Measurements from ENCODE around the gene DCAF5.
A peak's percentile ranks its signal among the peaks of the same experiment; 100 is the strongest.
"Not testable (repeated sequence)": the region's sequence is repeated elsewhere in the genome, so short reads cannot be mapped to it uniquely, and the experiment has no call there.

The DCAF5 gene, protein sequence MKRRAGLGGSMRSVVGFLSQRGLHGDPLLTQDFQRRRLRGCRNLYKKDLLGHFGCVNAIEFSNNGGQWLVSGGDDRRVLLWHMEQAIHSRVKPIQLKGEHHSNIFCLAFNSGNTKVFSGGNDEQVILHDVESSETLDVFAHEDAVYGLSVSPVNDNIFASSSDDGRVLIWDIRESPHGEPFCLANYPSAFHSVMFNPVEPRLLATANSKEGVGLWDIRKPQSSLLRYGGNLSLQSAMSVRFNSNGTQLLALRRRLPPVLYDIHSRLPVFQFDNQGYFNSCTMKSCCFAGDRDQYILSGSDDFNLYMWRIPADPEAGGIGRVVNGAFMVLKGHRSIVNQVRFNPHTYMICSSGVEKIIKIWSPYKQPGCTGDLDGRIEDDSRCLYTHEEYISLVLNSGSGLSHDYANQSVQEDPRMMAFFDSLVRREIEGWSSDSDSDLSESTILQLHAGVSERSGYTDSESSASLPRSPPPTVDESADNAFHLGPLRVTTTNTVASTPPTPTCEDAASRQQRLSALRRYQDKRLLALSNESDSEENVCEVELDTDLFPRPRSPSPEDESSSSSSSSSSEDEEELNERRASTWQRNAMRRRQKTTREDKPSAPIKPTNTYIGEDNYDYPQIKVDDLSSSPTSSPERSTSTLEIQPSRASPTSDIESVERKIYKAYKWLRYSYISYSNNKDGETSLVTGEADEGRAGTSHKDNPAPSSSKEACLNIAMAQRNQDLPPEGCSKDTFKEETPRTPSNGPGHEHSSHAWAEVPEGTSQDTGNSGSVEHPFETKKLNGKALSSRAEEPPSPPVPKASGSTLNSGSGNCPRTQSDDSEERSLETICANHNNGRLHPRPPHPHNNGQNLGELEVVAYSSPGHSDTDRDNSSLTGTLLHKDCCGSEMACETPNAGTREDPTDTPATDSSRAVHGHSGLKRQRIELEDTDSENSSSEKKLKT

DNA sequence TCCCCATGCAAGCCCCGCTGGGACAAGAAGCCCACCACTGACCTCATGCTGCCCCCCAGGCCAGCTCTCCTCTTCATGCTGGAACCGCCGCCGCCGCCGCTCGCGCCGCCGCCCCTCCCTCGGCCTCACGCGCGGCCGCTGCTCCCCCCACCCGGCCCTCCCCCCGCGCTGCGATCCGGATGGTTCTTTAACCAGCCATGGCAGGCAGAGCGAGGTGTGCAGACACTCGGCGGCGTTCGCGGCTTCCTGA, at the start of gene DCAF5:
Gene DCAF5 (minus strand): TSS at position 218 of the 250 bp plus-strand sequence. CDS start 141 bp downstream, at position 77.
- no peak for DNase-seq

DNA sequence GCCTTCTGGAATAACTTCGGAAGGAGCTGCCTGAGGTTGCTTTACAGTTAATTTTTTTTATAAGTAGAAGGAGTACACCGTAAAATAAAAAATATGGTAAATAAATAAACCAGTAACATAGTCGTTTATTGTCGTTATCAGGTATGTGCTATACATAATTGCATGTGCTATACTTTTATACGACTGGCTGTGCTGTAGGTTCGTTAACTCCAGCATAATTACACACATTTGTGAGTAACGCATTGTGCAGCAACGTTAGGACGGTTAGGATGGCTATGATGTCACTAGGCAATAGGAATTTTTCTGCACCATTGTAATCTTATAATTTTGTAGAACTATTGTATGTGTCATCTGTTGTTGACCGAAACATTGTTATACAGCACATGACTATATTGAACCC, 46.9 kb upstream of the DCAF5 start:
- DNase-seq, result no peak

DNA sequence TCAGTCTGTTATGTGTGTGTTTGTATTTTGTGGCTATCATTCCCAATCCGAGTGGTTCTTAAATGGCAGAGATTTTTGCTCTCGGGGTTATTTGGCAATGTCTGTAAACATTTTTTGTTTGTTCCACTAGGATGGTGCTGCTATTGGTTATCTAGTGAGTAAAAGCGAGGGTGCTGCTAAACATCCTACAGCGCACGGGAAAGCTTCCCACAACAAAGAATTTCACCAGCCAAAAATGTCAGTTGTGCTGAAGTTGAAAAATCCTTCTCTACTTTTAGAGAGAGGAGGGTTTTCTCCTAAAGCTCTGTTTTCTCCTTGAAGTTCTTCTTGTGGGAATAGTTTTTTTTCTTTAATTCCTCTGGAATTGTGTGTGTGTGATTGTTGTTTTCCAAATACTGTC, 40.8 kb upstream of the DCAF5 start:
- no peak for DNase-seq

DNA sequence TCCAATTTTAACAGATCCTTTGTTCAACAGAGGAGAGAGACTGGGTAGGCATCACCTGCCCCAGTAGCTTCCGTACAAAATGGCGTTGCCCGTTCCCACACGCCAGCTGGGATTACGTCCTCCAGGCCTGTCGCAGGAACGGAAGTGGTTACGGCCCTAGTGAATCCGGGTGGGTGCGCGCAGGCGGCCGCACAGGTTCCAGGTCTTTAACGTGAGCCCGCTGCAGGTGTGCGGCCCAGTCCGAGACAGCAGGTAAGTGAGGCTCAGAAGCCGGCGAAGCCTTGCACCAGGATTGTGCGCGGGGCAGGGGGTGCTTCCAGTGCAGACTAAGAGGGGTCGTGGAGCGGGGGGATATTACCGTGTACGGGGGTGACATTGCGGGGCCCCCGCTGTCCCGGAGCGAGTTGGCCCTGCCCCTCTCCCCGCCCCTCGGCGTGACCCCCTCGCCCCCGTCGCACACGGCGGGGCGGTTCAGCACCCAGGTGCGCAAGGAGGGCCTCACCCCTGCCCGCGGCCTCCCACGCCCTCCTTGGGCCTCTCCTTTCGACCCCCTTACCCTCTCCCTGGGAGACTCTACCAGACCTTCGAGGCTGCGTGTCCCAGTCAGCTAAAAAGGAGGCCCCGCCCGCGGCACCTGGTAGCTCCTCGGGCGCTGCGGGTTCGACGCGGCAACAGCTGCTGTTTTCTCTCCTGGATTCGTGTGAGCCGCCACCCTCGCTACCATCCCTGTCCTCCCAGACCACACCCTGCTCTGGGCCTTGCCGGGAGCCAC, 38.6 kb upstream of the DCAF5 start, which contains the start of gene EXD2:
Gene EXD2 (plus strand): TSS at position 159 of the 772 bp plus-strand sequence. CDS start 17,973 bp downstream, outside the sequence.
- DNase-seq, result peak; percentile 70

DNA sequence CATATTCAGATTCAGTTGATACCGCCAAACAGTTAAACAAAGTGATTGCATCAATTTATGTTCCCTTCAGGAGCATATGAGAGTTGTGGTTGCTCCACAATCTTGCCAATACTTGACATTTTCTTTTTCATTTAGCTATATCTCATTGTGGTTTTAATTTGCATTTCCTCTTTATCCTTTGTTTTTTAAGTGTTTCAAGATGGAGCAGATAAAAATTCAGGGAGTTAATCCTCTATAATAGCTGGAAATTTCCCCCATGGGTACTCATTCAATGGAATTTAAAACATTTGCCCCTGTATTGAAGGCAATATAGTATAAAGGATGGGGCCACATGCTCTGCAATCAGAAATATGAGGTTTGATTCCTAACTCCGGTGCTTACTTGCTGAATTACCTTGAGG, 37.3 kb upstream of the DCAF5 start:
- DNase-seq, result peak; percentile 26

DNA sequence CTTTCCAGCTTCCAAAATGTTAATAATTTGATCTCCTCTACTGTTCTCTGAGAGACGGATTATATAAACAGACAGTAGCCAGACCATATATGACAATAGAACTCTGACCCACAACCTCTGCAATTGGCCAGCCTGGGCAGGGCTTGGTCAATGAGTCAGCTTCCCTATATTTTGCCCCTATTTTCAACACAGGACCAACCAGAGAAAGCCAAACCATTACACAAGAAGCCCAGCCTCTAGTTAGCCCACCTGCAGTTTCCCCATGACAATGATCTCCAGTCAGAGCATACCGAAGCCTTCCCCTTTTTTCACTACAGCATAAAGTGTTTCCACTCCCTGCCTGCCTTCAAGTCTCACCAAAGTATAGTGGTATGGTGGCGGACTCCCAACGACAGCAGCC, 30.8 kb upstream of the DCAF5 start:
- peak; percentile 96 for DNase-seq

DNA sequence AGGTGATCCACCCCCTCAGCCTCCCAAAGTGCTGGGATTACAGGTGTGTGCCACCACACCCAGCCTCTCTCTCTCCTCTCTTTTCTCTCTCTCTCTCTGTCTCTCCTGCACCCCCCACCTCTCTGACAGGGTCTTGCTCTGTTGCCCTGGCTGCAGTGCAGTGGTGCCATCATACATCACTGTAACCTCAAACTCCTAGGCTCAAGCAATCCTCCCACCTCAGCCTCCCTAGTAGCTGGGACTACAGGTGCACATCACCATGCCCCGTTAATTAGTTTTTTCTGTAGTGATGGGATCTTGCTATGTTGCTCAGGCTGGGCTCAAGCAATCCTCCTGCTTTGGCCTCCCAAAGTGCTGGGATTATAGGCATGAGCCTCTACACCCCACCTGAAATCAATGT, 29.7 kb upstream of the DCAF5 start:
- DNase-seq, result not testable (repeated sequence)

DNA sequence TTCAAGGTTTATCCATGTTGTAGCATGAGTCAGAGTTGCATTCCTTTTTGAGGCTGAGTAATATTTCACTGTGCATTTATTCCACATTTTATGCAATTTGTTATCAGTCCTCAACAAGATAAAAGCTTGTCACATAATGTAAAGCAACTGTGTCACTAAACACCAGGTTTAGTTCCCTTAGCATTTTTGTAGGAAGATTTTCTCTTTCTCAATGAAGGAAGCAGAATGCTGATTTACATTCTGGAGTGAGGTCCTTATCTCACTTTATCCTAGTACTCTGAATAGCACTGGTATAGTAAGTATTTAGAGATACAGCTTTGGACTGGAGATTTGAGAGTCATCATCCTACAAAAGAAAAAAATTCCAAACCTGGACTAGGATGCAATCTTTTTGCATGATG, 28.6 kb upstream of the DCAF5 start:
- no peak for DNase-seq

DNA sequence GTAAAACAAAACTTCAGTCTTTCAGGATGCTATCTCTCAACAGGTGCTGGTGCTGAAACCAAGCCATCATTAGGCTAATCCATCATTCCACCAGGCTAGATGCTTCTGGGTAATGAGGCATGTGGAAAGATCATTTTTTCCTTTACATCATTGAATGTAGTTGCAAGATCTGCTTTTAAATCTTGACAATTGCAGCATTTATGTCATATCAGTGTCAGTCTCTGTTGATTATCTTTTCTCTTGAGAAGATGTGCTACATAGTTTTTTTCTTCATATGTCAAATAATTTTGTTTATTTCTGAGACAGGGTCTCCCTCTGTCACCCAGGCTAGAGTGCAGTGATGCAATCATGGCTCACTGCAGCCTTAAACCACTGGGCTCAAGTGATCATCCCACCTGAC, 22.2 kb upstream of the DCAF5 start:
- no peak for DNase-seq

DNA sequence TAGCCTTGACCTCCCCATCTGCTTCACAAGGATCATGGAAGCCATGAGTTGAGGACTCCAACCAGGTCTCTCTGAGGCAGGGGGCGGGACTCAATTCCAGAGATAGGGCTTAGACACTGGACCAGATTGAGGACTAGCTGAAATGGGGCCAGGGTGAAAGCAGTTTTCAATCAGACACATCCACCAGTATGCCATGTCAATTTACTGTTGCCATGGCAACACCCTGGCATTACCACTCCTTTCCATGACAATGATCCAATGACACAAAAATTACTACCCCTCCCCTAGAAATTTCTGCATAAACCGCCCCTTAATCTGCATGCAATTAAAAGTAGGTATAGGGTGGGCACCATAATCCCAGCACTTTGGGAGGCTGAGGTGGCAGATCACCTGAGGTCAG, 18.6 kb upstream of the DCAF5 start:
- DNase-seq, result no peak

DNA sequence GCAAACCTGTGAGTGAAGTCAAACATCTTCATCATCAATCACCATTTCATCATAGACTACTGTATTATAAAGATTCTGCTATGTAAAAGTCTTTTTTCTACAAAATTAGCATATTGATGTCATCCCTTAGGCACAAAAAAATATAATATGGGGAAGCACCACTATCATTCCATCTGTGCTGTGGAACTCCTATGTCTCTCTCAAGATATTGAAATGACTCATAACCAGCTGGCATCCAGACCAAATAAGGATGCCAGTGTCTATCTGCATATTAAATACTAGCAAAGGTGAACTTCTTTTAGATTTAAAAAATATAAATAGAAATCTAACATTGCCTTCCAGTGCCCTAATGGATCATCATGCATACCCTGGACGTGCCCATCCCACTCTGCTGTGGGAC, 17.9 kb upstream of the DCAF5 start:
- DNase-seq, result no peak

DNA sequence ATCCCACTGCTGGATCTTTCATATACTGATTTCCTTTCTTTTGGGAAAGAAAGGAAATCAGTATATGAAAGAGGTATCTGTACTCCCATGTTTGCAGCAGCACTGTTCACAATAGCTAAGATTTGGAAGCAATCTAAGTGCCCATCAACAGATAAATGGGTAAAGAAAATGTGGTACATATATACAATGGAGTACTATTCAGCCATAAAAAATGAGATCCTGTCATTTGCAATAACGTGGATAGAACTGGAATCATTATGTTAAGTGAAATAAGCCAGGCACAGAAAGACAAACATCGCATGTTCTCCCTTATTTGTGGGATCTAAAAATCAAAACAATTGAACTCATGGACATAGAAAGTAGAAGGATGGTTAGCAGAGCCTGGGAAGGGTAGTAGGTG, 12.9 kb upstream of the DCAF5 start:
- not testable (repeated sequence) for DNase-seq

DNA sequence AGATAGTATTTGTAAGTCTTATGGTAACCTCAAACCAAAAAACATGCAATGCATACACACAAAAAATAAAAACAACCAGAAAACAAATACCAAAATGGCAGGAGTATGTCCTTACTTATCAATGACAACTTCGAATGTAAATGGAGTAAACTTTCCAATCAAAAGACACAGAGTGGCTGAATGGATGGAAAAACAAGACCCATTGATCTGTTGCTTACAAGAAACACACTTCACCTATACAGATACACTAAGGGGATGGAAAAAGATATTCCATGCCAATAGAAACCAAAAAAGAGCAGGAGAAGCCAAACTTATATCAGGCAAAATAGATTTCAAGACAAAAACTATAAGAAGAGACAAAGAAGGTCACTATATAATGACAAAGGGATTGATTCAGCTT, 8.7 kb upstream of the DCAF5 start:
- no peak for DNase-seq

DNA sequence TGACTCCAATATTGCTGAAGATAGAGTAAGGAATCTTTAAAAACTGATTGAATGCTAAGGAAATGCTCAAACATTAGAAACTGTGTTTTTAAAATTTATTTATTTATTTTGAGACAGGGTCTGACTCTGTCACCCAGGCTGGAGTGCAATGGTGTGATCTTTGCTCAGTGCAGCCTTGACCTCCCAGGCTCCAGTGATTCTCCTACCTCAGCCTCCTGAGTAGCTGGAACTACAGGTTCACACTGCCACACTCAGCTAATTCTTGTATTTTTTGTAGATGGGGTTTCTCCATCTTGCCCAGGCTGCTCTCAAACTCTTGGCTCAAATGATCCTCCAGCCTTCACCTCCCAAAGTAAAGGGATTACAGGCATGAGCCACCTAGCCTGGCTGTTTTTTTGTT, 3.3 kb upstream of the DCAF5 start:
- no peak for DNase-seq

DNA sequence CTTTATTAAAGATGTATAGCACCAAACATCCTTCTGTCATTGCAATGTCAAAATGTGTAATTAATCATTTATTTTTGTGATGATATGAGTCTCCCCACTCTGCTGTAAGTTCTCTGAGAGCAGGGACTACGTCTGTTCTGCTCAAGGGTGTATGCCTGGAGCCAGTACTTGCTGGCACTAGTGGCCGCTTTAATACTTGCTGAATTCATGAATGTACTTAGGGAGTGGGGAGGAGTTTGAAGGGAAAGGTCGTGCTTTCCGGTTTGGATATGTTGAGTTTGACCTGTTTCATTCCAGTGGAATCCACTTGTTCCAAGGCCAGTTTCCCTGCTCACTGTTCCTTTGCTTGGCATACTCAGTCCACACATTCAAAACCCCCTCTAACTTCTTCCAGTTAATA, 1.9 kb upstream of the DCAF5 start:
- DNase-seq, result no peak

DNA sequence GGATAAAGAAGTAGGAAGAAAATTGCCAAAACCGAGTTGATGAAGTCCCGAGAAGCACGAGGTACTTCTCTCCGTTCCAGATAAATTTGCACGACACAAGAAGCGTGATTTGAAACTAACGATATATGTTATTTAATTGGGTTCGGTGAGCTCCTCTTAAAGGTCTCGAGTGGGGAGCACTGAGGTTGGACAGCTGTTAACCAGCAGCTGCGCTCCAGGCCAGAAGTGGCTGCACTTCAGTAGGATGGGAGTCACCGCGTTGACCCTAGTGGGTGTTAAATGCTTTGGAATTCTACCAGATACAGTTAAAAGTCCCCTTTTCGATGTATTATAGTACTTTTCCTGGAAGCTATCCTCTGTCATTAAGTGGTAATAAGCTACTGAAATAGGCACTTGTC, 953 bp upstream of the DCAF5 start:
- DNase-seq, result peak; percentile 14

DNA sequence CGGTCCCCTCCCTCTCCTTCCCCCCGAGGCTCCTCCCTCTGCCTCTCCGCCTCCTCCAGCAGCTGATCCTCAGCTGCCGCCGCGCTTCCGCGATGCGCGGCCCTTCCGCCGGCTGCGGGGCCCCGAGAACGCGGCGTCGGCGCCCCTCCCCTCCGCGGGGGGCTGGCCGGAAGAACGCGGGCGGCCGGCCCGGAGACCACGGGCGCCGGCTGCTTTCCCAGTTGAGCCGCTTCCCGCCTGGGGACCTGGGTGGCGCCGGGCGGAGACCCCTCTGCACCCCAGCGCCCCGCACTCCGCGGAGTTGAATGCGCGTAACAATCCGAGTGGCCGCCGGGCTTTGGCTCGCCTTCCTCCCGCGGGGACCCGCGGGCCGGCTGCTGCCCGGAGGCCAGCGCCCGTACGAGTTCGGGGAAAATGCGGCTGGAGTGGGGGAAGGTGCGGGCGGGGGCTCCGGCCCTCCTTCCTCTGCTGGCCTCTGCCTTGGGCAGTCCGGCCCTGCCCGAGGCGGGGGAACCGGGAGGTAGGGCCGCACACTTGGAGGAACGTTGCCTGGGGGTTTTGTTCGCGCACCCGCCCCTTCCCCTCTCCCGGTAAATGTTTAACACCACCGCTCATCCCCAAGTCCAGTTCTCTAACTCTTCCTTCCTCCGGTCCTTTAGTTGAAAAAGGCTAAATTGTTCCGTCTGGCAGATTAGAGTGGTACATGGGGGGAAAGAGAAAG, 393 bp upstream of the DCAF5 start:
- peak; percentile 88 for DNase-seq

DNA sequence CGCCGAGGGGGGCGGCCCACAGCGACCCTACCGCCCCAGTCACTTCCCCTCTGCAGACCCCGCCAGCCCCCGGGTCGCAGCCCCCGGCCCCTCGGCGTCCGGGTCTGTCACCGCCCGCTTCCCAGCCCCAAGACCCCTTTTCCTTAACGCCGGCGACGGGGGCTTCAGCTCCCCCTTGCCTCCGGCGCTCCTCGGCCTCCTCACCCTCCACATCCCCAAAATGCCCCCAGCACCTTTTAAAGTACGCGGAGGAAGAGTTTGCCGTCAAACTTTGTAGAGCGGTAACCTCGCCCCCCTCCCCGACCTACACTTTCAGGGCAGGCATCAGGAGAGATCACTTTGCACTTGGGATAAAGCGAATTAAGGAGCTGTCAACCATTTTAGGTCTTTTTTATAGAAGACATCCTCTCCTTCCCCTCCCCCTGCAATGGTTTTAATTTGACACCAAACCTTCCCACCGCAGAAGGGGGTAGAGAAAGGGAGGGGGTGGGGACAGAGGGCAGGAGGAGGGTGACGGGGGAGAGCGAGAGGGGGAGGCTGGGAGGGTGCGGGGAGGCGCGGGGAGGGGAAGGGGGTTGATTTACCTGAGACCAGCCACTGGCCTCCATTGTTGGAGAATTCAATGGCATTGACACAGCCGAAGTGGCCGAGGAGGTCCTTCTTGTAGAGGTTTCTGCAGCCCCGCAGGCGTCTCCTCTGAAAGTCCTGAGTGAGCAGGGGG, 578 bp downstream of the DCAF5 start:
- no peak for DNase-seq

DNA sequence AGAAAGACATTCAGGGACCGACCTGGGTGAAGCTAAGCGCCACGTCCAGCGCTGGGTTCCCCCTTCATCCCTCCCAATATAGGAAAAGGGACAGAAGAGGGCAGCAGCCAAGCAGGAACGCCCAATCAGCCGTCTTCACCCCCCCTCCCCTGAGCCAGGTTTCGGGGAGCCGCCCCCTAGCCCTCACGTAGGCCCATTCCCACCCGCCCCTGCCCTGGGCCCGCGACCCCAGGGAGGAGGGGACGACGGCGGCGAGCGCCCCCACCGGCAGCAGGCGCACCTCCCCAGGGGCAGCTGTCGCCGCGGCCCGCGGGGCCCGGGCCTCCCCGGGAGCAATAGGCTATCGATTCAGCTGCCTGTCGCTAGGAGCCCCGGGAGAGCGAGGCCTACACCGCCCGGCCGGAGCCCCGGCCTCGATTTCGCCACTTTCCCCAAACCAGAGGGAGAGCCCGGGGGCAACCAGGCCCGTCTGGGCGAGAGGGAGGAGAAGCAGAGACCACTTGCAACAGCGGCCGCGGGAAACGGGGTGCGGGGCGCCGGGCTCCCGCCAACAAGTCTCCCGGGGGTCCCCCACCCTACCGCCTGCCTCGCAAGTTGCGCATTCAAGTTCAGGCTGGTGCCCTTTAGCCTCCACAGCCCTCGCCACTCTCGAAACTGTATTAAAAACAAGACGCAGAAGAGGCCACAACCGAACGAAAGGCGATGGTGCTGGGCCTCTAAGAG, 1.3 kb downstream of the DCAF5 start:
- peak; percentile 45 for DNase-seq

DNA sequence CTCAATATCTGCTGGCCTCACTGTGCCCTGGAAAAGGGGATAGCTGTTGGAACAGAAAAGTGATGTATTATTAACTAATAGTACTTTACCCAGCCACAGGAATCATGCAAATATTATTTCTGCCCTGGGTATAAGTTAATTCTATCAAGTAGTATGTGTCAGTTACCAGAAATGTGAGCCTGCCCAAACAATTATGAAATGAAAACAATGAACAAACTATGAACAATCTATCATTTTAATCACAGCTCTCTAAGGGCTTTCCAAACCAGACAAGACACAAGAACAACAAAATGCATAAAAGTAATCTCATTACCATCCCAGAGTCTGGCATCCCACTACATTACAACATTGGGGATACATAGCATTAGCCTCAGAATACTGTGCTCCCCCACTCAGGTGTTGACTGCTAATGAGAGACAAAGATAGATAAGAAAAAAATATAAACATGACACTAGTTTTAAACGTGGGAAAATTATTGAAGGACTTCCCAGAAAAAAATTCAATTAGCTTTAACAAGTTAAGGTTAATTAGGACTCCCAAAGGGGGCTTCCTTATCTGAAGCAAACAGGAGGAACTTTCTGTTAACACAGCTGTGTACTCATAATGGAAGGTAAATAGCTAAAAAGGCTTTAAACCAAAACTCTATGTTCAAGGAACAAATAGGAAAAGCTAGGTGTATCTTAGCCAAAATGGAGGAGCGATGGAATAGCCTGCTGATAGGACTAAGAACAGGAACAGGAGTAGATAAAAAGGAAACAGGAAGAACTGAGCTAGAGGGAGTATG, 3.3 kb downstream of the DCAF5 start:
- DNase-seq, result no peak

Data from MV-4-11 (cell line).